Lung (tissue), 16 donors: ENCODE results near the gene OR2T34. TPM values are rescaled to one million over a fixed set of nuclear protein-coding genes. Genes with fewer than 3 reads are reported as not detected.
A peak's percentile ranks its signal among the peaks of the same experiment; 100 is the strongest.
"Not testable (repeated sequence)": the region's sequence is repeated elsewhere in the genome, so short reads cannot be mapped to it uniquely, and the experiment has no call there.

Experiments
- ATAC-seq: fragments of 200-7000 bp; cut with Tn5 transposase; one replicate; pipeline ENCODE4 v1.9.1; 2020; ENCODE audit warnings: moderate number of reproducible peaks; ENCODE audit not compliant: insufficient read depth, low FRiP score
- DNase-seq, 3 donors: peaks; one replicate each; pipeline ENCODE4 v3.0.0-alpha.2; 2013 to 2017
- H3K27ac ChIP-seq, 2 donors: one replicate each; pipeline ENCODE4 v1.5.1; 2013; ENCODE audit warnings: mild to moderate bottlenecking in 2 of 2, moderate library complexity in 2 of 2, control low read depth in 1 of 2, inconsistent platforms in 1 of 2, low read depth in 1 of 2, low read length in 1 of 2
- H3K27me3 ChIP-seq, 3 donors: one replicate each; pipeline ENCODE4 v1.5.1; 2013; ENCODE audit warnings: low read length in 2 of 3; ENCODE audit not compliant: control insufficient read depth in 3 of 3, insufficient read depth in 3 of 3
- H3K36me3 ChIP-seq, 4 donors: one replicate each; pipeline ENCODE4 v1.5.1; 2013; ENCODE audit warnings: low read length in 4 of 4, mild to moderate bottlenecking in 1 of 4, moderate library complexity in 1 of 4; ENCODE audit not compliant: control insufficient read depth in 4 of 4, insufficient read depth in 4 of 4
- H3K4me1 ChIP-seq, 5 donors: one replicate each; pipeline ENCODE4 v1.5.1; 2013; ENCODE audit warnings: low read length in 5 of 5, mild to moderate bottlenecking in 2 of 5, moderate library complexity in 1 of 5; ENCODE audit not compliant: control insufficient read depth in 5 of 5, insufficient read depth in 5 of 5
- H3K4me3 ChIP-seq: one replicate; pipeline ENCODE4 v1.5.1; 2013; ENCODE audit warnings: mild to moderate bottlenecking, control low read depth, moderate library complexity
- H3K9ac ChIP-seq, 2 donors: one replicate each; pipeline ENCODE4 v1.5.1; 2013; ENCODE audit warnings: low read length in 2 of 2, control low read depth in 1 of 2; ENCODE audit not compliant: insufficient read depth in 1 of 2
- H3K9me3 ChIP-seq, 4 donors: one replicate each; pipeline ENCODE4 v1.5.1; 2013; ENCODE audit warnings: low read length in 3 of 4, mild to moderate bottlenecking in 1 of 4, moderate library complexity in 1 of 4; ENCODE audit not compliant: control insufficient read depth in 4 of 4, insufficient read depth in 3 of 4
- CTCF ChIP-seq: IDR thresholded peaks from 2 replicates; pipeline ENCODE4 v1.5.1; 2012; ENCODE audit warnings: mild to moderate bottlenecking; ENCODE audit errors: control extremely low read depth, extremely low read depth
- WGBS, 2 donors: extraction: QIAGEN DNeasy Blood & Tissue Kit; methylation state at CpG; one replicate each; pipeline ENCODE4 v1.1.7; 2013; 5-methylcytosine and 5-hydroxymethylcytosine counted together
- long read RNA-seq, 5 donors: transcript quantifications; one replicate each; lab custom pipeline, GENCODE V29; 2026
- polyA plus RNA-seq, 2 donors: library from polyadenylated mRNA; stranded (reverse); fragments of 200-250 nt; gene quantifications; one replicate each; pipeline ENCODE4 v1.2.1, GENCODE V29; 2013
- total RNA-seq, 2 donors: library from RNA; depleted of rRNA in 1 of 2; stranded (reverse); fragments of >200 nt in 1 of 2; gene quantifications; one replicate each; pipeline ENCODE4 v1.2.1, GENCODE V29; 2014 to 2021
- donor health status: control.
- donor health status: control.
- donor health status: Bipolar disorder and iron deficiency.
- donor health status: healthy.
- donor health status: DM: yes; HTN: yes; CAD: no.

Gene OR2T34
- not detected for total RNA-seq
- polyA plus RNA-seq, result not detected
- long read RNA-seq, donor 1, result 0 reads
- long read RNA-seq, donor 2, result 0 reads
- long read RNA-seq, donor 3, result 0 reads
- long read RNA-seq, donor 4, result 0 reads
- long read RNA-seq, donor 5, result 0 reads

GRCh38 chr1:248574657-248575056, at the start of gene OR2T34:
Gene OR2T34, minus strand, starts transcription at chr1:248574757. Its CDS starts 0 bp downstream, at chr1:248574757.
- not testable (repeated sequence) for H3K9ac ChIP-seq, ATAC-seq, H3K27me3 ChIP-seq, H3K4me1 ChIP-seq, H3K9me3 ChIP-seq, H3K27ac ChIP-seq, H3K4me3 ChIP-seq, H3K36me3 ChIP-seq, DNase-seq
- whole genome bisulfite sequencing, 2 donors, result 87 to 92% methylated on average over 3 of the region's 3 CpGs

- peak; percentile 28 for TF ChIP-seq CTCF
- no peaks in the 10 kb centered on the region for H3K9me3 ChIP-seq
- no peak overlapping the region for H3K4me3 ChIP-seq
- DNase-seq (peak in 2 of 3 donors; percentile 8 to 12), ATAC-seq (no peak)
- 60 to 76% methylated on average over 4 of the region's 4 CpGs for WGBS, 2 donors
- H3K27ac ChIP-seq, result no peak overlapping the region
- no peaks in the 10 kb centered on the region for H3K36me3 ChIP-seq
- H3K4me1 ChIP-seq, result no peaks in the 10 kb centered on the region
- no peak overlapping the region for H3K9ac ChIP-seq
- no peaks in the 10 kb centered on the region for H3K27me3 ChIP-seq
These were observed 48.0 kb upstream of the OR2T34 start for GRCh38 chr1:248622570-248623001.

GRCh38 chr1:248621770-248622169, 47.2 kb upstream of the OR2T34 start:
- TF ChIP-seq CTCF, result no peak
- 63 to 68% methylated on average over 7 of the region's 7 CpGs for WGBS, 2 donors
- H3K4me1 ChIP-seq, result no peaks in the 10 kb centered on the region
- H3K9me3 ChIP-seq, result no peaks in the 10 kb centered on the region
- no peak overlapping the region for H3K27ac ChIP-seq
- ATAC-seq, result no peak
- H3K36me3 ChIP-seq, result no peaks in the 10 kb centered on the region
- H3K4me3 ChIP-seq, result no peak overlapping the region
- no peaks in the 10 kb centered on the region for H3K27me3 ChIP-seq
- no peak for DNase-seq
- H3K9ac ChIP-seq, result no peak overlapping the region

- Histone ChIP-seq H3K27ac (no peak overlapping the region), H3K36me3 (no peaks in the 10 kb centered on the region), H3K4me1 (no peaks in the 10 kb centered on the region), H3K27me3 (no peaks in the 10 kb centered on the region), H3K4me3 (no peak overlapping the region), H3K9ac (no peak overlapping the region), H3K9me3 (no peaks in the 10 kb centered on the region)
- WGBS, 2 donors, result 2 to 15% methylated on average over 3 of the region's 3 CpGs
- DNase-seq, result peak; percentile 1 to 19 (median 17)
- TF ChIP-seq CTCF, result peak; percentile 17
- ATAC-seq, result no peak
These were observed 44.3 kb upstream of the OR2T34 start for GRCh38 chr1:248618878-248619277.
